ENCODE data around the gene CLCN2.

The CLCN2 gene

GRCh38 chr3:184380627-184381260, 19.3 kb upstream of the CLCN2 start:
- DNase-seq (ENCODE audit: low read depth in 2 of 2): no peak

DNA sequence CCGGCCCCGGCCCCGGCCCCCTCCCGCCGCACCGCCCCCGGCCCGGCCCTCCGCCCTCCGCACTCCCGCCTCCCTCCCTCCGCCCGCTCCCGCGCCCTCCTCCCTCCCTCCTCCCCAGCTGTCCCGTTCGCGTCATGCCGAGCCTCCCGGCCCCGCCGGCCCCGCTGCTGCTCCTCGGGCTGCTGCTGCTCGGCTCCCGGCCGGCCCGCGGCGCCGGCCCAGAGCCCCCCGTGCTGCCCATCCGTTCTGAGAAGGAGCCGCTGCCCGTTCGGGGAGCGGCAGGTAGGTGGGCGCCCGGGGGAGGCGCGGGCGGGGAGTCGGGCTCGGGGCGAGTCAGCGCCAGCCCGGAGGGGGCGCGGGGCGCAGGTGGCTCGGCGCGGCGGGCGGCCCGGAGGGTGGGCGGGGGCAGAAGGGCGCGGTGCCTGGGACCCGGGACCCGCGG, 18.8 kb upstream of the CLCN2 start:
- peak in 1 of 2 donors; percentile 25 for DNase-seq (ENCODE audit: low read depth in 2 of 2)

GRCh38 chr3:184379358-184380184, 18.2 kb upstream of the CLCN2 start, which contains the start of gene CHRD:
Gene CHRD (plus strand): TSS chr3:184380054. CDS start chr3:184380319, 265 bp downstream.
- no peak for DNase-seq (ENCODE audit: low read depth in 2 of 2)

GRCh38 chr3:184378651-184379357, 17.4 kb upstream of the CLCN2 start:
- DNase-seq (ENCODE audit: low read depth in 2 of 2): no peak

GRCh38 chr3:184377882-184378445, 16.6 kb upstream of the CLCN2 start, which contains the start of gene THPO:
Gene THPO (minus strand): TSS chr3:184378207. CDS start chr3:184376259, 1,948 bp downstream.
- no peak for DNase-seq (ENCODE audit: low read depth in 2 of 2)

GRCh38 chr3:184377374-184377773, 16.0 kb upstream of the CLCN2 start:
- DNase-seq (ENCODE audit: low read depth in 2 of 2): no peak

- DNase-seq (ENCODE audit: low read depth in 2 of 2): no peak
These were observed 14.5 kb upstream of the CLCN2 start for GRCh38 chr3:184375747-184376461.

DNA sequence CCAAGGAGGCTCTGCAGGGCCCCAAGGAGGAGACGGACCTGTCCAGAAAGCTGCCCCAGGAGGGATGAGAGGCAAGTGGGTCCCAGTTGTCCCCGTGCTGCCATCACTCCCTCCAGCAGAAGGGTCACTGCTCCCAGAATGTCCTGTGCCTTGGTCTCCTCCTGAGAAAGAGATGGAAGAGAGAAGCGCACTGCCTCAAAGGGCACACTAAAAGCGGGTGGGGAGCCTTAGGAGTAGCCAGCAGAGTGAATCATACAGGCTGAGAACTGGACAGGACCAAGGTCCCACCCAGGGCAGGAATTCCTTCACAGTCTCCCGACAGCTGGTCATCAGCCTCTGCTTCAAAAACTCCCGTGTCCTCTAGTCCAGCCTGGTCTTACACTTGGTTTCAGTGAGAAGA, 12.0 kb upstream of the CLCN2 start:
- DNase-seq (ENCODE audit: low read depth in 2 of 2): no peak

GRCh38 chr3:184372911-184373310, 11.5 kb upstream of the CLCN2 start:
- DNase-seq (ENCODE audit: low read depth in 2 of 2): no peak

DNA sequence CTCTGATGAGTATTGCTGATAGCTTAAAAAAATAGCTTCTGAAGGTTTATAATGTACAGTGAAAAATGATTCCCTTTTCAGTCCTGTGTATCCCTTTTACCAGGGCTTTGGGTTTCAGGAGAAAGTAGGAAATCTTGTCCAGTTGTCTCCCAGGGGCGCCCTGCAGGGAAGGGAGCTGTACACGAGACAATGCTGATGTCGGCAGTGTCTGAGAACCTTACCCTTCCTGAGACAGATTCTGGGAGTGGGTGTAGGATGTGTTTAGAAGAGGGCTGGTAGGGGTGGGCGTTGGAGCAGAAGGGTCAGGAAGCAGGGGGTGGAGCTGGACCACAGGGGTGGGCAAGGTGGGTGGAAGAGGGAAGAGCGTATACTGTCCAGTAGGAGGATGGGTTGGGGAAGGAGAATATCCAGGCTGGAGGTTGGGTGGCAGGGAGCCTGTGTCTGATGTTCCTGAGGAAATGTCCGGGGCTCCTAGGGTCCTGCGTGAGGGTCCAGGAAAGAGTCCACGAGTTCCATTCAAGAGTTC, 11.0 kb upstream of the CLCN2 start:
- DNase-seq (ENCODE audit: low read depth in 2 of 2): no peak

DNA sequence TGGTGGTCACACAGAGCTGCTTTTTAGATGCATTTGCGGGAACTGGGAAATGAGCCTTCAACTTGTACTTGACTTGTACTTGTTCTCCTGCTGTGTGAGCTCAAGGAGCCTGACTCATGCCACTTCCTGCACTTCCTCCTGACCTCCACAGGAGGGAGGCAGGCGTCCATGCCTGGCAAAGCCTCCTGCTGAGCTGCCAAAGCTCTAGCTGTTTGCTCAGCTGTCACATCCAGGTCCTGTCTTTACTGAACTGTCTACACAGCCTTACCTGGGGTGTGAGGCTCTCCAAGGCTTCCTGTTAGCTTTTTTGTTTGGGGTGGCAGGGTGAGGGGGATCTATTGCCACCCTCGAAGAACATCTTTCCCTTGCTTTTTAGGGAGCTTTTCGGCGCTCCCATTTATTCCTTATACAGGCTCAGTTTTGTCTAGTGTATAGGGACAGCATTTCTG, 10.2 kb upstream of the CLCN2 start:
- peak; percentile 40 to 51 for DNase-seq (ENCODE audit: low read depth in 2 of 2)

GRCh38 chr3:184368586-184369183, 7.3 kb upstream of the CLCN2 start:
- DNase-seq (ENCODE audit: low read depth in 2 of 2): no peak

GRCh38 chr3:184368116-184368515, 6.7 kb upstream of the CLCN2 start:
- no peak for DNase-seq (ENCODE audit: low read depth in 2 of 2)

GRCh38 chr3:184366619-184367289, 5.3 kb upstream of the CLCN2 start:
- no peak for DNase-seq (ENCODE audit: low read depth in 2 of 2)

- DNase-seq (ENCODE audit: low read depth in 2 of 2): peak; percentile 93 to 96
These were observed 1.5 kb upstream of the CLCN2 start for GRCh38 chr3:184362668-184363546.

DNA sequence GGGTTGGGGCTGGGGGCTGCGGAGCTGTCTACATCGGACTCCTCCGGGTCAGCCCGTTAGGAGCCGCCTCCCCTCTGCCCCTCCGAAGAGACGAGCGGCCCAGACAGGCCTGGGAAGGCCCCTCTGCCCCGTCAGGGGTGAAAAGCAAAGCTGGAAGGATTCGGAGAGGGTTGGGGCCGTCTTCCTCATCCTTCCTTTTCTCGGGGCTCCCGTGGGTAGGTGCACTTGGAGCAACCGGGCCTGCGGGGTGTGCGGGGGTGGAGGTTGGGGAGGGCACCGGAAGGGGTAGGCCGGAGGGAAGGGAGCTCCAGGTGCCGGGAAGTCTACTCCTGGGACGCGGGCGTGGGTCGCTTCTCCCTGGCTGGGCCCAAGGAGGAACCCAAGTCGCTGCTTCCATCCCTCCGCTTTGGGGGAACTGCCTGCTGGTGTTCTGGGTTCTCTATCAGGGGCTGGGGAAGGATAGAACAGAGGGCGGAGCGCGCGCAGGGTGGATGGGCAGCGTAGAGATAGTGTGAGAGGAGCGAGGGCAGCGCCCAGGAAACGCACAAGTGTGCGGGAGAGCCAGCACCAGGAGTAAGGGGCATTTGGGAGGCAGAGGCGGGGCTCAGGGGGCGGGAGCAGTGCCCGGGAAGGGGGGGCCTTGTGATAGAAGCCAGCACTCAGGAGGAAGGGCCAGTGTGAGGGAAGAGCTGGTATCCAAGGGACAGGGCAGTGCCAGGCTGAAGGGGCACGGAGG, 695 bp upstream of the CLCN2 start:
- peak; percentile 22 to 33 for DNase-seq (ENCODE audit: low read depth in 2 of 2)

DNA sequence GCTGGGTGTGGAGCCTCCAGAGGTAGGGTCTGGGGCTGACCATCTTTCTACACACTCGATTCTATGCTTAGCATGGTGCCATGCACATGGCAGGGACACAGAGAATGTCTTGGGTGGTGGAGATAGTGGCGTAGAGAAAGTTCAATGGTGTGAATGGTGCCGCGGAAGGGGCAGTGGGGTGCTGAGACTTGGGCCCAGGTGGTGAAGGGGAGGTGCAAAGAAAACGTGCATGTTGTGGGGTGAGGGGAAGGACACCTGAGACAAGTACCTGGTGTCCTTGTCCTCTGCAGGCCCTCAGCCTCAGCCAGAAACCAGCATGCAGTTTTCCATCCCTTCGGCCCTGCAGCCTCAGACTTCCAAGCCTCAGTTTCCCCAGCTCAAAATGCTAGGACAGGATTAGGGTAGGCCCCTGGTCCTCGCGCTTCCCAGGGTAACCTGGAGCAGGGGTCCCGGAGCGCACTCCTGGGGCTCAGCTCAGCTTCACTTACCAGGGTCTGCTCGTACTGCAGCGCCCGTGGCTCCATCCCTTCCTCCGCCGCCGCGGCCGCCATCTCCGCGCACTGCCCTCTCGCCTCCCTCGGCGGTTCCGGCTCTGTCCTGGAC, 375 bp downstream of the CLCN2 start:
- no peak for DNase-seq (ENCODE audit: low read depth in 2 of 2)
